ENCODE results near the gene UMAD1. TPM values are rescaled to one million over a fixed set of nuclear protein-coding genes. Genes with fewer than 3 reads are reported as not detected.
"Not testable (repeated sequence)": the region's sequence is repeated elsewhere in the genome, so short reads cannot be mapped to it uniquely, and the experiment has no call there.

The UMAD1 gene
- total RNA-seq, 1 donor from 2014 or later: 6.9 TPM

- H3K27me3 ChIP-seq: no peaks in the 10 kb centered on the region
- H3K36me3 ChIP-seq: no peaks in the 10 kb centered on the region
- H3K9me3 ChIP-seq: no peaks in the 10 kb centered on the region
- TF ChIP-seq POLR2A (IDR thresholded peaks at IDR 0.05) (no peak), CTCF (IDR thresholded peaks at IDR 0.05) (no peak), POLR2AphosphoS5 (IDR thresholded peaks at IDR 0.05; ENCODE audit: insufficient read depth in 1 of 2, low read depth in 1 of 2) (no peak)
- intact Hi-C loops (cut with DNase I): no loop called here
- no peak overlapping the region for H3K4me3 ChIP-seq
- no peak for DNase-seq (ENCODE audit: extremely low spot score in 2 of 2)
- no peaks in the 10 kb centered on the region for H3K4me1 ChIP-seq
- H3K27ac ChIP-seq: no peak overlapping the region
Measured at GRCh38 chr7:7819442-7820247, 179.1 kb downstream of the UMAD1 start.

GRCh38 chr7:7820409-7820808 lies 179.9 kb downstream of the UMAD1 start:
- Histone ChIP-seq H3K27ac (no peak overlapping the region), H3K36me3 (no peaks in the 10 kb centered on the region), H3K4me1 (no peaks in the 10 kb centered on the region), H3K4me3 (no peak overlapping the region), H3K9me3 (peaks cover 4% of the 10 kb centered on the region), H3K27me3 (no peaks in the 10 kb centered on the region)
- no peak for TF ChIP-seq POLR2A (IDR thresholded peaks at IDR 0.05)
- no peak for TF ChIP-seq CTCF (IDR thresholded peaks at IDR 0.05)
- no peak for TF ChIP-seq POLR2AphosphoS5 (IDR thresholded peaks at IDR 0.05; ENCODE audit: insufficient read depth in 1 of 2, low read depth in 1 of 2)
- intact Hi-C loops (cut with DNase I): no loop called here
- DNase-seq (ENCODE audit: extremely low spot score in 2 of 2): no peak

- Histone ChIP-seq H3K4me3 (no peak overlapping the region), H3K4me1 (no peaks in the 10 kb centered on the region), H3K27ac (no peak overlapping the region), H3K9me3 (peaks cover 4% of the 10 kb centered on the region), H3K36me3 (no peaks in the 10 kb centered on the region), H3K27me3 (no peaks in the 10 kb centered on the region)
- TF ChIP-seq POLR2AphosphoS5 (IDR thresholded peaks at IDR 0.05; ENCODE audit: insufficient read depth in 1 of 2, low read depth in 1 of 2) (no peak), POLR2A (IDR thresholded peaks at IDR 0.05) (no peak), CTCF (IDR thresholded peaks at IDR 0.05) (no peak)
- no peak for DNase-seq (ENCODE audit: extremely low spot score in 2 of 2)
- intact Hi-C loops (cut with DNase I): no loop called here
Measured at GRCh38 chr7:7820939-7821338, 180.4 kb downstream of the UMAD1 start.

- Histone ChIP-seq H3K27ac (no peak overlapping the region), H3K27me3 (no peaks in the 10 kb centered on the region), H3K9me3 (peaks cover 4% of the 10 kb centered on the region), H3K36me3 (no peaks in the 10 kb centered on the region), H3K4me1 (no peaks in the 10 kb centered on the region), H3K4me3 (no peak overlapping the region)
- intact Hi-C loops (cut with DNase I): no loop called here
- TF ChIP-seq POLR2AphosphoS5 (IDR thresholded peaks at IDR 0.05; ENCODE audit: insufficient read depth in 1 of 2, low read depth in 1 of 2) (no peak), CTCF (IDR thresholded peaks at IDR 0.05) (no peak), POLR2A (IDR thresholded peaks at IDR 0.05) (no peak)
- DNase-seq (ENCODE audit: extremely low spot score in 2 of 2): no peak
Measured at GRCh38 chr7:7821517-7821916, 181.0 kb downstream of the UMAD1 start.

GRCh38 chr7:7825294-7825693 lies 184.7 kb downstream of the UMAD1 start:
- H3K27me3 ChIP-seq; intact Hi-C loops (cut with DNase I); H3K27ac ChIP-seq; H3K4me1 ChIP-seq; DNase-seq (ENCODE audit: extremely low spot score in 2 of 2); H3K36me3 ChIP-seq; H3K4me3 ChIP-seq; H3K9me3 ChIP-seq: not testable (repeated sequence)

Measured in vagina (tissue), 2 donors.